NOMO-1 treated with DMSO at 0.1 percent for 48 hours (cell line): Measurements from ENCODE around the gene CSNK1G1.
"Not testable (repeated sequence)": the region's sequence is repeated elsewhere in the genome, so short reads cannot be mapped to it uniquely, and the experiment has no call there.

ENCODE experiments used
- DNase-seq: peaks from one replicate; lab custom pipeline; 2025; ENCODE audit not compliant: unreplicated experiment; lab: John Stamatoyannopoulos, UW

The CSNK1G1 gene

GRCh38 chr15:64351265-64351664 is 4.7 kb downstream of the CSNK1G1 start:
- DNase-seq, result no peak

- DNase-seq, result no peak
These were observed 6.6 kb downstream of the CSNK1G1 start for GRCh38 chr15:64349375-64349774.

- no peak for DNase-seq
These were observed 7.5 kb downstream of the CSNK1G1 start for GRCh38 chr15:64348455-64348854.

GRCh38 chr15:64346242-64346641 is 9.7 kb downstream of the CSNK1G1 start:
- DNase-seq, result not testable (repeated sequence)

- no peak for DNase-seq
These were observed 11.2 kb downstream of the CSNK1G1 start for GRCh38 chr15:64344651-64345294.

GRCh38 chr15:64343841-64344240 is 12.1 kb downstream of the CSNK1G1 start:
- no peak for DNase-seq

- DNase-seq, result no peak
These were observed 12.8 kb downstream of the CSNK1G1 start for GRCh38 chr15:64343222-64343621.

- DNase-seq, result no peak
These were observed 14.0 kb downstream of the CSNK1G1 start for GRCh38 chr15:64341961-64342360.

- no peak for DNase-seq
These were observed 15.6 kb downstream of the CSNK1G1 start for GRCh38 chr15:64340355-64340754.

GRCh38 chr15:64337761-64338160 is 18.2 kb downstream of the CSNK1G1 start:
- no peak for DNase-seq

- no peak for DNase-seq
These were observed 21.7 kb downstream of the CSNK1G1 start for GRCh38 chr15:64333986-64334929.

- DNase-seq, result no peak
These were observed 22.5 kb downstream of the CSNK1G1 start for GRCh38 chr15:64333516-64333915.

GRCh38 chr15:64331668-64332067 is 24.3 kb downstream of the CSNK1G1 start:
- not testable (repeated sequence) for DNase-seq

- not testable (repeated sequence) for DNase-seq
These were observed 29.0 kb downstream of the CSNK1G1 start for GRCh38 chr15:64326975-64327374.

- DNase-seq, result not testable (repeated sequence)
These were observed 29.5 kb downstream of the CSNK1G1 start for GRCh38 chr15:64326458-64326857.

- DNase-seq, result no peak
These were observed 31.7 kb downstream of the CSNK1G1 start for GRCh38 chr15:64324165-64324877.

GRCh38 chr15:64315216-64315615 is 40.8 kb downstream of the CSNK1G1 start:
- no peak for DNase-seq

- DNase-seq, result no peak
These were observed 41.5 kb downstream of the CSNK1G1 start for GRCh38 chr15:64314456-64314855.

- DNase-seq, result no peak
These were observed 44.4 kb downstream of the CSNK1G1 start for GRCh38 chr15:64311566-64311965.

GRCh38 chr15:64310036-64310435 is 45.9 kb downstream of the CSNK1G1 start:
- DNase-seq, result no peak

- DNase-seq, result no peak
These were observed 50.7 kb downstream of the CSNK1G1 start for GRCh38 chr15:64305261-64305660.

GRCh38 chr15:64289550-64289949 is 66.4 kb downstream of the CSNK1G1 start:
- no peak for DNase-seq
